ENCODE data around the gene FBLN5.

GRCh38 chr14:91869556-91869955 is 77.9 kb downstream of the FBLN5 start:
- TF ChIP-seq CTCF (IDR thresholded peaks at IDR 0.05), result no peak
- TF ChIP-seq POLR2A (IDR thresholded peaks at IDR 0.05), result no peak
- no peak for TF ChIP-seq EP300 (IDR thresholded peaks at IDR 0.05)
